ENCODE data around the gene ZNF746.

The ZNF746 gene

DNA sequence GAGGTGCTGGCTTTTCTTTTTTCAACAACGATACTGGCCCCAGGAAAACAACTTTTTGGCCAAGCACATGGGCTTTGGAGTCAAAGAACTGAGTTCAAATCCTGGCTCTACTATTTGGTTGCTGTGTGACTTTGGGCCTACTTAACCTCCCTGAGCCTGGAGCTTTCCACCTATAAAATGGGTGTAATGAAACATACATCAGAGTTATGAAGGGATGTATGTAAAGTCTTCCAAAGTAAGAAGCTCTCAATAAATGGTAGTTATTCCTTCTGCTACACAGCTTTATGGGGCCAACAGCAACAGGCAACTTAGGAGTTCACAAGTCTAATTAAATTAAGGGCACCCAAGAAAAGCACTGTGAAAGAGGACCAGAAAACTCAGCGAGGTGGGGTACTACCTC, 69.7 kb downstream of the ZNF746 start:
- DNase-seq (ENCODE audit: low spot score): no peak

DNA sequence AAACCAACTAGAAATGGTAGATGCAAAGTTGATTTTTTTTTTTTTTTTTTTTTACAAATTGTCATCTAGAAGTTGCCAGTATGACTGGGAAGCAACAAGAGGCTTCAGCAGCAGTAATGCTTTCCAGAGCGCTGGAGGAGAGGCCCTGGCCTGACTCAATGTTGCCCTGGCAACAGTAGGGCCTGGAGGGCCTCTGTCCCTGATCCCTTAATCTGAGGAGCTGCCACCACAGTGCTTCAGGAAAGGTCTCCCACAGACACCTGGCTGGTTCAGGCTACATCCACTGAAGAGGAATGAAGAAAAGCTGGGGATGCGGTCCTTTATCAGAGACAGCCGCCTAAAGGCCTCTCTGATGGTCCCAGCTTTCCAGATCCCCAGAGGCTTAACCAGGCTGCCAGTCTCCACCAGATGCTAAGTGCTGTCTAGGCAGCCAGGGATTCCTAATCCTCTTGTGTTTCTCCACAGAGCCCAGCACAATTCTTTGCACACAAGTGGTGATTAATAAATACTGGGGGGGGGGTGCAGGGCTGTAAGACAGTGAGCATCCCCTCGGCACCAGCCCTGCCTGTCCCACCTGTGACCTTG, 70.4 kb downstream of the ZNF746 start:
- DNase-seq (ENCODE audit: low spot score): peak; percentile 34

DNA sequence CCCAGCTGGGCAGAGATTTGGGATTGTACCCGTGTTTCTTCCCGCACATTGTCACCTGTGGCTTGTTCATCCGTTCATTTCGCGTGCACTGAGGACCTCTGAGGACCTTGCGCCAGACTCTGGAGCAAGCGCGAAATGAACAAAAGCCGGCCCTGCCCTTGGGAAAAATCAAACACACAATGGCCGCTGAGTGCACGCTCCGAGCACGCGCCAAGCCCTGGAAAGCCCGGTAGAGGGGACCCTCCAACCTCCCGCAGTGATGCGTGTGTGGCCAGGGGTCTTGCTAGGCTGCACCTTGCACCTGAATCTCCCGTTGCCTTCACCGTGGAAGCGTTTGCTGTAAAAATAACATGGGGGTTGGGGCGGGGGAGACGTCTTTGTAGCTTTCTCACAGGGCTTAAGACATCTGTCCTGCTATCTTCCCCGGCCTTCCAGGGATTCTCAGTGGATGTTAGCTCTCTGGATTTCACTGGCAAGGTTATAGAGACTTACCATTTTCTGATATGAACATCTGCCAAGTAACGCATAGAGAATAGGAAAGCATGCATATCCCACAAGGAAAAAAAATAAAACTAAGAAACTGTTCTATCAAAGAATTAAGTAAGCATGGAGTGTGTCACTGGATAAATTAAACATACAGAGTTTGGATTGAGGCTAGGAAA, 74.0 kb downstream of the ZNF746 start:
- DNase-seq (ENCODE audit: low spot score): no peak

DNA sequence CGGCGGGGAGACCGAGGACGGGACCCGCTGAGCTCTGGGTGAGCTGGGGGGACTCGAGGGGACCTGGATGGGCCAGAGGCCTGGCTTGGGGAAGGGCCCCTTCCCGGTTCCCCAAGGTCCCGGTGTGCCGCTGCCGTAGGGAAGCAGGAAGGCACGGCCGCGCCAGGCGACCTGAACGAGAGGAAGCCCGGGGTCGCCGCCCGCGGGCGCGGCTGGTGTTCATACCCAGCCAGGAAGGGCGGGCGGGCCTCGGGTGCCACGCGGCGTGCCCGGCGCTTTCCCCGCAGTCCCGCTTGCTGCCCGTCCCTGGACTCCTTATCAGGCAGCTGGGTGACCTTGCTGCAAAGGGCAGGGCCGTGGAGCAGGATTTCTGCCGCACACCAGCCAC, 74.7 kb downstream of the ZNF746 start:
- peak; percentile 27 for DNase-seq (ENCODE audit: low spot score)
